Ramos (cell line): ENCODE results near the gene GALK1.
"Not testable (repeated sequence)": the region's sequence is repeated elsewhere in the genome, so short reads cannot be mapped to it uniquely, and the experiment has no call there.

Source experiments
- in situ Hi-C: fragments of 300-500 bp; cut with MboI; formaldehyde crosslinking; loops from one replicate; pipeline ENCODE4 v1.14.3; 2022; ENCODE audit warnings: low sequenced_read_pairs; ENCODE audit not compliant: unreplicated experiment

Gene GALK1

DNA sequence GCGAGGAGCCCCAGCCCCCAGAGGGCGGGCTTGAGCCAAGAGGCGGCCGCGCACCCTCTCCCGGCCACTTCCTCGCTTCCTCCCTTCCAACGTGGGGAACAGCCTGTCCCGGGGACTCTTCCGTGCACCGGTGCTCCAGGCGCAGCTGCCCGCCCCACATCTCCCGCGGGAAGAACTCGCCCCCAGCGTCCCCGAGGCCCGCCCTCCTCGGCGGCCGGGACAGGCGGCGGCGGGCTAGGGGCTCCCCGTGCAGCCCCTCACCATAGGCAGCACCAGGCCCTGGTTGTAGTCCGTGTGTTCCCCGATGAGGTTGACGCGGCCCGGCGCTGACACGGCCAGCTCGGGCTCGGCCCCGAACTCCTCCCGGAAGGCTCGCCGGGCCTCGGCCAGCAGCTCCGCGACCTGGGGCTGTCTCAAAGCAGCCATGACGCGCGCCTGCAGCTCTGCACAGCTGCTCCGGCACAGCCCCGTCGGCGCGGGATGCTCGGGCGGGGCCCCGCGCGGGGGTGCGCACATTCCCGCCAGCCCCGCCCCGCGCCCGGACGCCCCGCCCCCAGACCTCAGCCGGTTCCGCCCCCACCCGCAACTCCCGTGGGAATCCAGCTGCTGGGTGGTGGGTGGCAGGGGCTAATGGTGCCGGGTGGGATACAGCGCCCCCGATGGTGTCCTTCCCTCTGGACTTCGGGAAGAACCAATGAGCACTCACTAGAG, at the start of gene GALK1:
TSS of gene GALK1 (minus strand) at position 482 of the 711 bp plus-strand sequence. CDS start at position 426, 56 bp downstream.
- in situ Hi-C loops: no loop called here

DNA sequence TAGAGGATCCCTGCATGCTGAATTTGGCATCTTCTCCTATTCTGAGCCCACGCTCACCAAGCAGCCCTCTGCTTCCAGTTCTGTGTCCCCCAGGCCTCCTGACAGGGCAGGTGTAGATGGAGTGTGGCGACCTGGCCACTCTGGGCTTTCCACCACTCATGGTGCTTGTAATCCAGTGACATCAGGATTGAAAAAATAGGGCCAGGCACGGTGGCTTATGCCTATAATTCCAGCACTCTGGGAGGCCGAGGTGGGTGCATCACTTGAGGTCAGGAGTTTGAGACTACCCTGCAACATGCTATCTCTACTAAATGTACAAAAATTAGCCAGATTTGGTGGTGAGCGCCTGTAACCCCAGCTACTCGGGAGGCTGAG, 49.0 kb upstream of the GALK1 start:
- in situ Hi-C loops: no loop called here

DNA sequence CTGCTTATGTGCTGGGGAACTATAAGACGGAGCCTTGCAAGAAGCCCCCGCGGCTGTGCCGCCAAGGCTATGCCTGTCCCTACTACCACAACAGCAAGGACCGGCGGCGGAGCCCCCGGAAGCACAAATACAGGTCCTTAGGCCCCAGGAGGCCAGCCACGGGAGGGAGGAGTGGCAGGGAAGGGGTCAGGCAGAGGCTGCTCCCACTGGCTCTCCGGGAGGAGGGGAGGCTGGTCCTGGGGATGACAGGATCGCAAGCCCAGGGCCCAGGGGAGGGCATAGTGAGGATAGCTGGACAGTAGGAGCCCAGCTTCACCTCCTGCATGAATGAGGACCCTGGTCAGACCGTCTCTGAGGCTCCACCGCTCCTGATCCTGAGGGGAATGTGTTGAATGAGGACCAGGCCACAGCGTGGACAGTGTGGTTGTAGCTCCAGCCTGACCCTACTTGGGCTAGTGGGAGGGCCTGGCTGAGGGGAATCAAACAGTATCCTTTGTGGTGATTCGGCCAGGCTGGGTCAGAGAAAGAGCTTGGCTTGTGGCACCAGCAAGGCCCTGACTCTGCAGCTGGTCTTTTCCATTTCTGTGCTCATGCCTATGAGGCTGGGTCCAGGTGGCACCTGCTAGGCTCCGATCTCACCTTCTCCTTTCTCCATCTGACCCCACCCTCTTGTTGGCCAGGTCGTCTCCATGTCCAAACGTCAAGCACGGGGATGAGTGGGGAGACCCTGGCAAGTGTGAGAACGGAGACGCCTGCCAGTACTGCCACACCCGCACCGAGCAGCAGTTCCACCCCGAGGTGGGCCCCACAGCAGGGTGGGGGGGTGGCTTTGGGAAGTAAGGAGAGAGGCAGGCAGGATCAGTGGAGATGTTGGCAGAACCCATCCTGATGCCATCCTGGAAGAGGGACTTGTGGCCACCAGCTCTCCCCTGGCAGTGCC, 48.4 kb upstream of the GALK1 start:
- in situ Hi-C loops: no loop called here

DNA sequence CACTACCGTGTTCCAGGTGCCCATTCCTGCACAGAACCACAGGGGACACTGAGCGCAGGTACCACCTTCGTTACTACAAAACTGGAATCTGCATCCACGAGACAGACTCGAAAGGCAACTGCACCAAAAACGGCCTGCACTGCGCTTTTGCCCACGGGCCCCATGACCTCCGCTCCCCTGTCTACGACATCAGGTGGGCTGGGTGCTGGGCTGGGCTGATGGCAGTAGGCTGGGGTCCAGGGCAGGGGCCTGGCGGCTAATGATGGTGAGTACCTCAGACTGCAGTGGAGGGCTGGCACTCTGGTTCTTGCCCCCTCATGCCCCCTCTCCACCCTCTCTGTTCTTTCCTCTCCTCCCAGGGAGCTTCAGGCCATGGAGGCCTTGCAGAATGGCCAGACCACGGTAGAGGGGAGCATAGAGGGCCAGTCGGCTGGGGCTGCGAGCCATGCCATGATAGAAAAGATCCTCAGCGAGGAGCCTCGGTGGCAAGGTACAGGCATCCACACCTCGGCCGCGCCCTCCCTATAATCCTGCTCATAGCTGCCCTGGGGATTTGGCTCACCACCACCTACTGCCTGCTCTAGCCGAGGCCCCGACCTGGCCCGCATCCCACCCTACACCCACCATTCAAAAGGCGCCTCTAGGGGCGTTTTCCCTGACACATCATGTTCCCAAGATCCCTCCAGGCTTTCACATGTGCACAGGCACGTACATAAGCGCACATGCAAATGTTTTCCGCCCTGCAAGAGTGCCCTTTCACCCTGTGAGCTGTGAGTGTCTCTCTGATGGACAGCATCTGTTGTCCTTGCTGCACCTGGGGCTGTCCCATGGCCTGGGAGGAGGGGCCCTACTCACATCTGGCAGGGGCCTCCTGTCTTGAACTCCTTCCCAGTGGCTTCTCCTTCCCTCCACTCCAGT, 47.4 kb upstream of the GALK1 start:
- in situ Hi-C loops: no loop called here

DNA sequence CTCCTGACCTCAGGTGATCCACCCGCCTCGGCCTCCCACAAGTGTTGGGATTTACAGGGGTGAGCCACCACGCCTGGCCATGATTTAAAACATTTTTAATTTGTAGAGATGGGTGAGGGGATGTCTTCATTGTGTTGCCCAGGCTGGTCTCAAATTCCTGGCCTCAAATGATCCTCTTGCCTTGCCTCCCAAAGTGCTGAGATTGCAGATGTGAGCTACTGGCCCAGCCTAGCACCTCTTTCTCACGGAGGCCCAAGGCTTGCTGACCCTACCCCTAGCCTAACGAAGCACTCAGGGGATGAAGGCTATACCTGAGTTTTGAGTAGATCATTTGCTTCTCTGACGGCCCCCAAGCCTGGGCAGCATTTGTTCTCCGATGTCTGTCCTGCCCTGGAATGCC, 46.2 kb upstream of the GALK1 start:
- in situ Hi-C loops: no loop called here

DNA sequence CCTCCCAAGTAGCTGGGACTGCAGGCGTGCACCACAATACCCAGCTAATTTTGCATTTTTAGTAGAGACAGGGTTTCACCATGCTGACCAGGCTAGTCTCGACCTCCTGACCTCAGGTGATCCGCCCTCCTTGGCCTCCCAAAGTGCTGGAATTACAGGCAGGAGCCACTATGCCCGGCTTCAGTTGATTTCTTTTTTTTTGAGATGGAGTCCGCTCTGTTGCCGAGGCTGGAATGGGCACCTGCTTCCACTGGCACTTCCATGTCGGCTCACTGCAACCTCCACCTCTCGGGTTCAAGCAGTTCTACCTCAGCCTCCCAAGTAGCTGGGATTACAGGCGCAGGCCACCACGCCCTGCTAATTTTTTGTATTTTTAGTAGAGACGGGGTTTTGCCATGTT, 45.8 kb upstream of the GALK1 start:
- in situ Hi-C loops: not testable (repeated sequence)

DNA sequence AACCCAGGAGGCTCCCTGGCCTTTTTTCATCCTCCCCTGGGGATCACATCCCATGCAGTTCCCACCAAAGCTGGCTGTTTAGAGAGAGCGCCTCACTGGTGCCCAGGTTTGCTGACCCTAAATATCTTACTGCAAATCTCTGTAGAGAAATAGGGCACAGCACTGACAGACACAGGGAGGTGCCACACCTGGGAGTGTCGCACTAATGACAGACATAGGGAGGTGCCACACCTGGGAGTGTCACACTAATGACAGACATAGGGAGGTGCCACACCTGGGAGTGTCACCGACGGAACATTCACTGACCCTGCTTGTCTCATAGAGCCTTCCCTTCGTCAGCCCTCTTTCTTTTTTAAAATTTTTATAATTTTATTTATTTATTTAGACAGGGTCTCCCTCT, 45.2 kb upstream of the GALK1 start:
- in situ Hi-C loops: no loop called here

DNA sequence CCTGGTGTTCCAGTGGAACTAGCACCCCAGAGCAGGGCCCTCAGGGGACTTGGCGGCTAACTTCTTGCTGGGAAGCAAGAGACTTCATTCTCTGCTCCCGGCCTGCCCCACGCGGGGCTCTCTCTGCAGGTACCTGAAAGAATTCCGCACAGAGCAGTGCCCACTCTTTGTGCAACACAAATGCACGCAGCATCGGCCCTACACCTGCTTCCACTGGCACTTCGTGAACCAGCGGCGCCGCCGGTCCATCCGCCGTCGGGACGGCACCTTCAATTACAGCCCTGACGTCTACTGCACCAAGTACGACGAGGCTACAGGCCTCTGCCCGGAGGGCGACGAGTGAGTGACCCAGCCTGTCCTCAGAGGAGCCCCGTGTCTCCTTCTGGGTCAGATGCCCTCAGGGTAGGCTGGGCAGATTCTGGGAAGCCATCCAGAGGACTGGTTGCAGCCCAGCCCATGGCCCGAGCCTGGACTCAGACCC, 44.7 kb upstream of the GALK1 start:
- in situ Hi-C loops: no loop called here

DNA sequence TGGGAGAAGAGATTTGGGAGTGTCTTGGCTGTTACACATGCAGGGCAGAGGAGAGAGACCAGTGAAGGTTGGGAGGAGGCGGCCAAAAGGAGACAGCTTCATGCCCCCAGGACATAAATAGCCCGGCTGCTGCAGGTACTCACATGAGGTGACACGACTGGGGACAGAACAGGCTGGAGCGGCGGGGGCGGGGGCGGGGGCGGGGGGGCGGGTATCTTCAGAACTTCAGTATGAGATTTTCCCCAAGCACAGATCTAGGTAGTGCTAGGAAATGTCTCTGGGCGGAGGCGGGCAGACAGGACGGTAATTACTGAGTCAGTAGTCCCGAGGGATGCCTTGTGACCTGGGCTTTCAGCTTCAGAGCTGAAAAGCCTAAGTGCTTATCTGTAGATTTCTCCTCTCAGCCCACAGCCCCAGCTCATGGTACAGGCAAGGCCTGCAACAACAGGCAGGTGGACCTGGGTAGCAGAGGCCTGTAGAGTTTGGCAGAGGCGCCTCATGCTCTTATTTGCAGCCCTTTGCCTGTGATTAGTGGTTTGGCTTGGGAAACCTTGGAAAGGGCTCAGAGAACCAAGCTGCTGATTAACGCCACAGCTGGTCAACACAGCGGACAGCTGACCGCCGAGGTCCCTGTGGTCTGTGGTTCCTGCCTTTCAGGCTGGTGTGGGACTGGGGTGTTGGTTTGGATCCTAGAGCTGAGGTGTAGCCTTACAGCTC, 44.1 kb upstream of the GALK1 start:
- in situ Hi-C loops: no loop called here

DNA sequence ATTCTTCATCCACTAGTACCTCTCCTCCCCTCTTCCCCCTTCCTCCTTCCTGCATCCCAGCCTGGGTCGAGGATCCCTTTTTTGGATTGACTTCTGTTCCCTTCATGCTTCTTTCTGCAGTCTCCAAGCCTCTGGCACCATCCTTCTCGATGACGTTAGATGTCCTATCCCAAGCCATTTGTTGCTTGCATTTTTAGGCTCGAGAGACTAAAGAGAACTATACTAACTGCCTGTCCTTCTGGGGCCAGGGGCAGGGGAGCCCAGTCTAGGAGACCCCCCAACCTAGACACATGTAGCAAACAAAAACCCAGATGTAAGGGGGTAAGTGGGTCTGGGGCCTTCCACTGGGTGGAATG, 43.5 kb upstream of the GALK1 start:
- in situ Hi-C loops: no loop called here

DNA sequence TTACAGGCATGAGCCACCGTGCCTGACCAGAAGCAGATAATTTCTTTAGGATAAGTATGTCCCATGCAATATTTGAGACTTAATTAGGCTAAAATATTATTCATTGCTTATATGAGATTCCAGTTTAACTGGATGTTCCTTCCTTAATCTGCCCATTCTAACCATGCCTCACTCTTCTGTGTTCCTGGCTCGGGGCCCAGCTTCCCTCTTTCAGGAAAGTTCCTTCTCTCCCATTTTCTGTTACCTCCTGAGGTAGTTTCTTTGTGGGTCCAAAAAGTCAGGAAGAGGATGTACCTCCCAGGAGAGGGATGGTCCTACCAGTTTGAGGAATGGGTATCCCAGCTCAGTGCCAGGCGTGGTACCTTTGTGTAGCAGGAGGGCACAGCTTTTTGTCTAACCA, 42.9 kb upstream of the GALK1 start:
- in situ Hi-C loops: no loop called here

DNA sequence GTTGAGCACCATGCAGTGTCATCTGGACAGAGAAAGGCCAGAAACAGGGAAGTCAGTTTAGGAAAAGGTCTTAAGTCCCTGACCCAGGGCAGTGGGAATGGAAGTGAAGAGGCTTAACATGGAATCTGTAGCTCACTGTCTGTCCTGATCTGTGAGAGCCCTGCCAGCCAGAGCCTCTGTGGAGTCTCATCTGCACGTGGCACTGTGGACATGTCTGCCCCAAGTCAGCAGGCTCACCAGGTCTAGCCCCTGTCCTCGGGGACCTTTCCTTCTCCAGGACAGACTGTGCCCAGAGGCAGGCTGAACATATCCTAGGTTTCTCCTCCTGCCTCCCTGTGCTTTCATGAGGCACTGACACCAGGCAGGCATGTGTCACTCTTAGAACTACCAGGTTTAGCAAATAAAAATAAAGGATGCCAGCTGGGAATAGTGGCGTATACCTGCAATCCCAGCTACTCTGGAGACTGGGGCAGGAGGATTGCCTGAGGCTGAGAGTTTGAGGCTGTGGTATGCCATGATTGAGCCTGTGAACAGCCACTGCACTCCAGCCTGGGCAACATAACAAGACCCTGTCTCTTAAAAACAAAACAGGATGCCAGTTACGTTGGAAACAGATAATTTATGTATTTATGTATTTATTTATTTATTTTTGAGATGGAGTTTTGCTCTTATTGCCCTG, 42.0 kb upstream of the GALK1 start:
- in situ Hi-C loops: no loop called here

DNA sequence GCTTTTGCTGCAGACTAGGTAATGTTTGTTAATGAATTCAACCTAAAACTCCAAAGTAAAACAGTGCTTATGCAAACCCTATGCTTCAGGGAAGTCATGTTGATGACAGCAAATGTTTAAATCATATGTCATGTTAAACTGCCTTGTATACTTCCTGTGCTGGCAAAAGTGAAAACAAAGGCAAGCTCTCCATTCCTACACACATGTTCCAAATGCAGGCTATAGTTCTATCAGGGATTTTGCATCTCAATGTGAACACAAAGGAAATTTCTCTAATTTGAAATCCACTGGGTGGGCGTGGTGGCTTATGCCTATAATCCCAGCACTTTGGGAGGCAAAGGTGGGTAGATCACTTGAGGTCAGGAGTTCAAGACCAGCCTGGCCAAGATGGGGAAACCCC, 38.9 kb upstream of the GALK1 start:
- in situ Hi-C loops: no loop called here

DNA sequence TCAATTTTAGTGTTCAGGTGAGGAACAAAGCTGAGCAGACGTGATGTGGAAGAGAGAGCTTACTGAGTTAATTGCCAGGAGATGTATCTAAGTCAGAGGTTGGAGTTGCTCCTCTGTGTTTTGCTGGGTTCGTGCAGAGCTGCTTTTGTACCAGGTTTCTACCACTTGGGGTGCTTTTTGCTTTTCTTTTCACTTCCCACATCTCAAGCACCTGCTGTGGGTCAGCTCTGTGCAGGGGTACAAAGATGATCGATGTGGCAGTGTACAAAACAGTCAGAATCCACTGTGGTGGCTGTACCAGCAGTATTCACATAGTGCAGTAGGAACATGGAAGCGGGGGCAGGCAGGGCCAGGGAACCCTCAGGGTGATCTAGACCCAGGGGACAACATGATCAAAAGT, 34.4 kb upstream of the GALK1 start:
- in situ Hi-C loops: no loop called here

DNA sequence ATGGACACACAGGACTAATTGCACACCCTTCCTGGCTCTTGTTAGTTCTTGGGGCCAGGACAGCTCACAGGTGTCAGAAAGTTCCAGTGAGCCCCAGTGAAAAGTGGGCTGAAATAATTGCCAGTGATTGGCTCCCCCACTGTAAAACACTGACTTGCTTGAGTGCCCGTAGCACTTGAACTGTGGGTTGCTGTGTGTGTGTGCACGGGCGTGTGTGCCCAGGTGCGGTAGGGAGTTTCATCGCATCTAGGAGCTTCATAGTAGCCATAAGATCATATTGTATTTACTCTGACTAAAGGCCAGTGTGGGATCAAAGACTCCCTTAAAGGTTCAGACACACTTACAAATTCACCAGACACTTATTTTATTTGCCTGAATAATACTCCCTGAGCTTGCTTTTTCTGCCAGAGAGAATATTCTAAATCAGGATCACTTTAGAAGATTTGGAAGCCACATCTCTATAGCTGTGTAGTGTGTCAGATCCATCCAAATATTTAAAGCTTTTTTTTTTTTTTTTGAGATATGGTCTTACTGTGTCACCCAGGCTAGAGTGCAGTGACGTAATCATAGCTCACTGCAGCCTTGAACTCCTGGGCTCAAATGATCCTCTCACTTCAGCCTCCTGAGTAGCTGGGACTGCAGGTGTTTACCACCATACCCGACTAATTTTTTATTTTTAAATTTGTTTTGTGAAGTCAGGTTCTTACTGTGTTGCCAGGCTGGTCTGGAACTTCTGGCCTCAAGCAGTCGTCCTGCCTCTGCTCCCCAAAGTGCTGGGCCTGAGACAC, 31.0 kb upstream of the GALK1 start:
- in situ Hi-C loops: no loop called here

DNA sequence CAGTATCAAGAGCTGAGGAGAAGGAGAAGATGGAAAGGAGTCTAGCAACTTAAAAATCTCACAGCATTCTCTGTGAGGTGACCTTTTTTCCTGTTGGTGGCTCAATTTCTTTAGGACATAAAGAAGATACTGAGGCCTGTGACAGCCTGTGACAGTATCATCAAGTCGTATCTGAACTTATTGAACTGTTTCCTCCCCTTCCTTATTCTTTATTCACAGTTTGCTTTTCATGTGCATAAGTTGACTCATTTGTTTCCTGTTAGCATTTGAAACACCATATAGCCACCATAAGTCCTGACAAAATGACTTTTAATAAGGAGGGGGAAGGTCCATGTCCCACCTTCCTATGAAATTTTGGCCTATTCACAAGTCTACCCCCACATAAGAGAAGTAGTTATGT, 28.5 kb upstream of the GALK1 start:
- in situ Hi-C loops: no loop called here

DNA sequence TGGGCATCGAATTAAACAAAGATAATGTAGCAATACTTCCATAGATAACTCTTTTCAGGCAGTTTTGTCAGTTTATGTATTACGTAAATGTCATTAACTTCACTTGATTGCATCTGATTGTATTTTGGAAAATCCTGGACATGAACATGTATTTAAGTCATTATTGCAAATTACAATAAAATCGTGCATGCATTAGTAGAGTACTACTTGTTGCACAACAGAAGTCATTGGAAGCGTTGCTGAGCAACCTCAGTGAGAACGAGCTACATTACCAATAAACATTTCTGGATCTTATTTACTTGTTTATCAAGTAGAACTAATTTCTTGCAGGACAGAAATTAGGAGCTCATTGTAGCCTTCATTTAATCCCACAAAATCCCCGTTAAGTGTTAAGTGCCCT, 26.3 kb upstream of the GALK1 start:
- in situ Hi-C loops: no loop called here

DNA sequence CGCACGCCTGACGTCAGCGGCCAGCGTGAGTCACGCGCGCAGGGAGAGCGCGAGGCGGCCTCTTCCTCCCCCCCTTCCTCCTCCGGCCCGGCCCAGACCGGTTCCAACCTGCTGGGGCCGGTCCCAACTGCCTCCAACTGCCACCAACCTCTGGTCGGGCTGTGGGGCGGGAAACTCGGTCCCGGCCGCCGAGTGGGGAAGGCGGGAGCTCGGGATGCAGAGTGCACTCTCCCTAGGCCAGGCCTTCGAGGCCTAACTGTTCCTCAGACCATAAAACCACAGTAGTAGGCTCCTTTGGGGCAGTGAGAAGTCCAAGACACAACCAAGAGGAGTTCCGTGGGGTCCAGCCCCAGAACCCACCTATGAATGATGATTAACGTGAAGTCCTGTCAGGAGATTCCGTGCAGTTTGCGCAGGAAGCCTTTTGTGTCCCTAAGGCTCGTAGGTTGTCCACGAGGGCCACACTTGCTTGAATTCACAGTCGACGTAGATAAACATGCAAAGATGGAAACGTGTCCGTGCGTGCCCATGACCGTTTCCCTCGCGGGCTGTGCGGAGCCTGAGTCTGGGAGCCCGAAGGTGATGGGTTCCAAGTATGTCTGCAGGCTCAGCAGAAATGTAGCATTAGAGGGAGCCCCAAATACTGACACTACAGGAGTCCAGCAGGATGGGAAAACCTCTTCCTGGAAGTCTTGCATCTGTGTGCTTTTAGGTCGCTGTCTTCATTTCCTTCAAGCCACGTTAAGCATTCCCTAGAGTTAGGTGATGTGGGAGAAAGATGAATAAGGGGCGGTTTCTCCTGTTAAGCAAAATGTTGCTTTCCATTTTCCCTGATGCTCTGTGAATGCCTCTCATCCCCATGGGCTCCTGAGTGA, 20.3 kb upstream of the GALK1 start:
- in situ Hi-C loops: no loop called here
